ENCODE measurements around the gene BEST4.

BEST4 gene

GRCh38 chr1:44785501-44786137 is 2.4 kb downstream of the BEST4 start:
- Mint-ChIP-seq H3K4me1 (peaks cover 15% of the 10 kb centered on the region), H3K36me3 (ENCODE audit: low read depth) (peaks cover 20% of the 10 kb centered on the region), H3K4me3 (peak overlapping the region; percentile 57 to 68 (median 65)), H3K27ac (peak overlapping the region in 1 of 3 experiments; percentile 39), H3K27me3 (ENCODE audit: low read depth) (peaks cover 3% of the 10 kb centered on the region), H3K9me3 (no peaks in the 10 kb centered on the region)
- TF ChIP-seq CTCF (IDR thresholded peaks at IDR 0.05; ENCODE audit: unreplicated experiment in 3 of 3), result no peak

DNA sequence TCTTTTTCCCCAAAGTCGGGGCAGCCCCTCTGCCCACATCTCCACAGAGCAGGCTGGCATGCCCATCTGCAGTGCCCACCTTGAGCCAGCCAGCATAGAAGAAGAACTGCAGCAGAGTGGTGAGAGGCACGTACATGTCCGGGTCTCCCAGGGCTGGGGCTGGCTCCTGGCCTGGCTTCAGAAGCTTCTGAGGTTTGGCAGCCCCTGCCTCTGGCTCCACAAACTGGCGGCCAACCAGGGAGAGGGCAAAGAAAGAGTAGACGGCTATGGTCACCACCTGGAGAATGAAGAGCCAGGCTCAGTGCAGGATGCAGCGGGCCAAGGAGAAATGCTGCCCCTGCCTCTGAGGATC is 3.0 kb downstream of the BEST4 start:
- TF ChIP-seq CTCF (IDR thresholded peaks at IDR 0.05; ENCODE audit: unreplicated experiment in 3 of 3), result no peak
- H3K36me3 Mint-ChIP-seq (ENCODE audit: low read depth), result peaks cover 26% of the 10 kb centered on the region
- peak overlapping the region; percentile 57 to 68 (median 65) for H3K4me3 Mint-ChIP-seq
- H3K9me3 Mint-ChIP-seq, result no peaks in the 10 kb centered on the region
- H3K27me3 Mint-ChIP-seq (ENCODE audit: low read depth), result peaks cover 3% of the 10 kb centered on the region
- no peak overlapping the region for H3K27ac Mint-ChIP-seq
- H3K4me1 Mint-ChIP-seq, result peaks cover 15% of the 10 kb centered on the region

DNA sequence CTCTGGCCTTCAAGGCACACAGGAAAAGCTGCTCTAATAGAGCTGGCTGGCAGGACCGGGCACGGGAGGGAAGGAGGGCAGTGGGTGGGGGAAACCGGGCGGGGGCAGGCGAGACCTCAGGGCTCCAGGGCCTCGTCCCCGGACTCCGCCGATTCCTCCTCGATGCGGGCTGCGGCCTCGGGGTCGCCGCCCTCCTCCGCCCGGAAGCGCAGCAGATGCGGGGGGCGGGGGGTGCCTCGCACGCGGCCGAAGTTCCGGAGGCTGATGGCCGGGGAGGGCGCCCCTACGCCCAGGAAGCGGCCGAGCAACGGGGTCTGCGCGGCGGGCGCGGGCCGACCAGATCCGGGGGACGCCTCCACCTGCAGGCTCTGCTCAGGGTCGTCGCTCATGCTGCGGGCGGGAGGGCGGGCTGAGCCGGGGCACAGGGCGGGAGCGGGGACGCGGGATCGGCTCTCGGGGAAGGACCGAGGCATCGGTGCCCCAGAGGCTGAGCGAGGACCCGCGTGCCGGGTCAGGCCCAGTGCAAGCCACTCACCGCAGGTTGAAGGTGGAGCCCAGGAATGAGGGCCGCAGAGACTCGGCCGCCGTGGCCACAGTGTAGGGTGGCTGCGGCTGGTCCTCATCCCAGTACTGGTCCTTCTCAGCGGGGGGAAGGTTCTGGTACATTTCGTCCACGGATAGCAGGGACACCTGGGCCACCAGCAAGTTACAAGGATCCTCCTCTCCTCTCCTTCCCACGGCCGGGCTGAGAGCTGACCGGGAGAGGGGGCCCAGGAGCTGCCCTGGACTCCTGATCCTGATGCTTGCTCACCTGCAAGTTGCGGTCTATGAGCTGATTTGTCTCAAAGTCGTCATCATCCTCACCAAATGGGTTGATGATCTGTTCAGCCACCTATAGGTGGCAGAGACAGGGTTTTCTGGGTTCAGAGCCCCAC is 3.6 kb downstream of the BEST4 start:
- no peak for TF ChIP-seq CTCF (IDR thresholded peaks at IDR 0.05; ENCODE audit: unreplicated experiment in 3 of 3)
- Mint-ChIP-seq H3K27ac (peak overlapping the region; percentile 30 to 70 (median 47)), H3K4me1 (peaks cover 15% of the 10 kb centered on the region), H3K36me3 (ENCODE audit: low read depth) (peaks cover 28% of the 10 kb centered on the region), H3K4me3 (peak overlapping the region; percentile 66 to 80 (median 77)), H3K27me3 (ENCODE audit: low read depth) (peaks cover 3% of the 10 kb centered on the region), H3K9me3 (no peaks in the 10 kb centered on the region)

GRCh38 chr1:44783697-44784093 is 4.3 kb downstream of the BEST4 start:
- no peak for TF ChIP-seq CTCF (IDR thresholded peaks at IDR 0.05; ENCODE audit: unreplicated experiment in 3 of 3)
- H3K4me1 Mint-ChIP-seq, result peaks cover 17% of the 10 kb centered on the region
- peaks cover 3% of the 10 kb centered on the region for H3K27me3 Mint-ChIP-seq (ENCODE audit: low read depth)
- peaks cover 33% of the 10 kb centered on the region for H3K36me3 Mint-ChIP-seq (ENCODE audit: low read depth)
- H3K9me3 Mint-ChIP-seq, result no peaks in the 10 kb centered on the region
- peak overlapping the region; percentile 30 to 70 (median 47) for H3K27ac Mint-ChIP-seq
- H3K4me3 Mint-ChIP-seq, result peak overlapping the region; percentile 66 to 80 (median 77)

- no peaks in the 10 kb centered on the region for H3K27me3 Mint-ChIP-seq (ENCODE audit: low read depth)
- no peak for TF ChIP-seq CTCF (IDR thresholded peaks at IDR 0.05; ENCODE audit: unreplicated experiment in 3 of 3)
- H3K36me3 Mint-ChIP-seq (ENCODE audit: low read depth), result peaks cover 50% of the 10 kb centered on the region
- H3K4me1 Mint-ChIP-seq, result peaks cover 34% of the 10 kb centered on the region
- H3K9me3 Mint-ChIP-seq, result no peaks in the 10 kb centered on the region
- peak overlapping the region in 2 of 3 experiments; percentile 14 to 51 for H3K4me3 Mint-ChIP-seq
- no peak overlapping the region for H3K27ac Mint-ChIP-seq
Measured at GRCh38 chr1:44780583-44781121, 7.3 kb downstream of the BEST4 start.

Measured in nephron (organoid).